OCI-LY3 (cell line): ENCODE results near the gene COP1.

Experiments
- H2AFZ ChIP-seq: fragments of 200-600, 300-600 bp; shearing (Covaris generic); 2 replicates; pipeline ENCODE4 v1.6.0; 2014; ENCODE audit warnings: antibody characterized with exemption, low read depth, low read length
- H3K27ac ChIP-seq: fragments of 200-600, 300-600 bp; sonication (generic); 2 replicates; pipeline ENCODE4 v1.5.1; 2014; ENCODE audit warnings: mild to moderate bottlenecking, low read length, moderate library complexity, mixed read lengths
- H3K27me3 ChIP-seq: fragments of 200-600, 300-600 bp; sonication (generic); 2 replicates; pipeline ENCODE4 v1.6.1; 2014; ENCODE audit warnings: low read depth, low read length, mixed read lengths
- H3K36me3 ChIP-seq: fragments of 200-600, 300-600 bp; sonication (generic); replicated peaks from 2 replicates; pipeline ENCODE3; 2014; ENCODE audit warnings: low read depth, low read length, mixed read lengths
- H3K4me1 ChIP-seq: fragments of 300-600, 200-600 bp; sonication (generic); 2 replicates; pipeline ENCODE4 v1.6.1; 2014; ENCODE audit warnings: low read length, mixed read lengths
- H3K4me2 ChIP-seq: fragments of 200-600, 300-600 bp; sonication (generic); 2 replicates; pipeline ENCODE4 v1.6.1; 2014; ENCODE audit warnings: low read length, mixed read lengths
- H3K4me3 ChIP-seq: fragments of 300-600, 200-600 bp; sonication (generic); 2 replicates; pipeline ENCODE4 v1.5.1; 2014; ENCODE audit warnings: antibody characterized with exemption, mild to moderate bottlenecking, low read length, moderate library complexity
- H3K79me2 ChIP-seq: fragments of 300-600, 200-600 bp; shearing (Covaris generic); 2 replicates; pipeline ENCODE4 v1.6.1; 2014; ENCODE audit warnings: mild to moderate bottlenecking, low read length, mixed read lengths
- H3K9ac ChIP-seq: fragments of 300-600, 200-600 bp; shearing (Covaris generic); 2 replicates; pipeline ENCODE4 v1.6.0; 2014; ENCODE audit warnings: mild to moderate bottlenecking, low read length, moderate library complexity
- H3K9me3 ChIP-seq: fragments of 200-600, 300-600 bp; shearing (Covaris generic); 2 replicates; pipeline ENCODE4 v1.6.1; 2014; ENCODE audit warnings: low read length, mixed read lengths; ENCODE audit not compliant: insufficient read depth
- H4K20me1 ChIP-seq: fragments of 200-600, 300-600 bp; sonication (generic); 2 replicates; pipeline ENCODE4 v1.6.1; 2016; ENCODE audit warnings: low read length, mixed read lengths; ENCODE audit not compliant: insufficient read depth
- EZH2phosphoT487 ChIP-seq: fragments of 200-600 bp; shearing (Covaris generic); IDR thresholded peaks from 2 replicates; pipeline ENCODE4 v1.6.1; 2018; ENCODE audit warnings: antibody characterized with exemption, mixed run types, low read depth
- TF ChIP-seq, protein P1 (sequence below): fragments of 200-600, 300-600 bp; sonication (generic); IDR thresholded peaks from 2 replicates; pipeline ENCODE4 v1.5.1; 2014; ENCODE audit warnings: antibody characterized with exemption, low read length, low read depth

The COP1 gene

DNA sequence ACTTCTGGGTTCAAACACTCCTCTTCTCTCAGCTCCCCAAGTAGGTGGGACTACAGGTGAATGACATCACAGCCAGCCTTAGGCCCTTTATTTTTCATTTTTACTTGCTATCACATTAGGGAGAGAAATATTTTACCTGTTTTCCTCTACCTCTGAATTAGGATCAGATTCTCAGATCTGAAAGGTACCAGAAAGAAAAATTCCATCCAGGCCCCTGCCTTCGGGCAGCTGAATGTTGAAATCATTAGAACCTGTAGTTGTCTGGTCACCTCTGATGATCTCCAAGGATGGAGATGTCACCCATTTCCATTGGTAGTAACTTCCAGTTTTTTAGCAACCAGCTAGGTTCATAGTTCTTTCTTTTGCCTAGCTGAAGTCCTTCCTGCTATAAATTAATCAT is 288.1 kb downstream of the COP1 start:
- Histone ChIP-seq H3K9ac (no peak overlapping the region), H4K20me1 (no peaks in the 10 kb centered on the region), H3K27ac (no peak overlapping the region), H3K4me1 (peaks cover 7% of the 10 kb centered on the region), H3K4me3 (no peak overlapping the region), H3K79me2 (no peaks in the 10 kb centered on the region), H3K4me2 (no peak overlapping the region), H2AFZ (no peak overlapping the region), H3K27me3 (no peaks in the 10 kb centered on the region), H3K9me3 (no peaks in the 10 kb centered on the region), H3K36me3 (no peaks in the 10 kb centered on the region)
- TF ChIP-seq EZH2phosphoT487, result no peak
- TF ChIP-seq, protein P1, sequence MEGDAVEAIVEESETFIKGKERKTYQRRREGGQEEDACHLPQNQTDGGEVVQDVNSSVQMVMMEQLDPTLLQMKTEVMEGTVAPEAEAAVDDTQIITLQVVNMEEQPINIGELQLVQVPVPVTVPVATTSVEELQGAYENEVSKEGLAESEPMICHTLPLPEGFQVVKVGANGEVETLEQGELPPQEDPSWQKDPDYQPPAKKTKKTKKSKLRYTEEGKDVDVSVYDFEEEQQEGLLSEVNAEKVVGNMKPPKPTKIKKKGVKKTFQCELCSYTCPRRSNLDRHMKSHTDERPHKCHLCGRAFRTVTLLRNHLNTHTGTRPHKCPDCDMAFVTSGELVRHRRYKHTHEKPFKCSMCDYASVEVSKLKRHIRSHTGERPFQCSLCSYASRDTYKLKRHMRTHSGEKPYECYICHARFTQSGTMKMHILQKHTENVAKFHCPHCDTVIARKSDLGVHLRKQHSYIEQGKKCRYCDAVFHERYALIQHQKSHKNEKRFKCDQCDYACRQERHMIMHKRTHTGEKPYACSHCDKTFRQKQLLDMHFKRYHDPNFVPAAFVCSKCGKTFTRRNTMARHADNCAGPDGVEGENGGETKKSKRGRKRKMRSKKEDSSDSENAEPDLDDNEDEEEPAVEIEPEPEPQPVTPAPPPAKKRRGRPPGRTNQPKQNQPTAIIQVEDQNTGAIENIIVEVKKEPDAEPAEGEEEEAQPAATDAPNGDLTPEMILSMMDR, result no peak

DNA sequence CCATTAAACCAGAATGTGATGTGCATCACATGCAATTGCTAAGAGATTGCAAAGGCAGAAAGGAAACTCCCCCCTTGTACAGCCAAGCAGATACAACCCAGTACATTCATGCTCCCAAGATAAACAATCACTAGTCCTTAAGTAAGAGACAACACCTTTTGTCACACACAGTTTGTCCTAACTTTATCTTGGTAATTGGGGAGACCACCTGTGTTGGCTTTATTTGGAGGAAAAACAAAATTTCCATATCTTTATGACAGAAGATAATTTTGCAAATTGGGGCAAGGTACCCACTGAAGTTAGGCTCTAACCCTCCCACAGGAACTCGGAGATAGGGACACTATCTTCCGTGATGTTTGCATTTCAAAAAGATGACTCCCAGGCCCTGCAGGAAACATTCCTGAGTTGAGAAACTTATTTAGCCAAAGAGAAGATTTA is 288.7 kb downstream of the COP1 start:
- no peaks in the 10 kb centered on the region for H3K36me3 ChIP-seq
- no peaks in the 10 kb centered on the region for H3K79me2 ChIP-seq
- H4K20me1 ChIP-seq, result no peaks in the 10 kb centered on the region
- H3K27me3 ChIP-seq, result no peaks in the 10 kb centered on the region
- H3K4me3 ChIP-seq, result no peak overlapping the region
- no peak overlapping the region for H3K9ac ChIP-seq
- no peaks in the 10 kb centered on the region for H3K9me3 ChIP-seq
- no peak overlapping the region for H3K27ac ChIP-seq
- H3K4me1 ChIP-seq, result peaks cover 7% of the 10 kb centered on the region
- H3K4me2 ChIP-seq, result no peak overlapping the region
- H2AFZ ChIP-seq, result no peak overlapping the region
- TF ChIP-seq EZH2phosphoT487, result no peak
- TF ChIP-seq, protein P1, result no peak

DNA sequence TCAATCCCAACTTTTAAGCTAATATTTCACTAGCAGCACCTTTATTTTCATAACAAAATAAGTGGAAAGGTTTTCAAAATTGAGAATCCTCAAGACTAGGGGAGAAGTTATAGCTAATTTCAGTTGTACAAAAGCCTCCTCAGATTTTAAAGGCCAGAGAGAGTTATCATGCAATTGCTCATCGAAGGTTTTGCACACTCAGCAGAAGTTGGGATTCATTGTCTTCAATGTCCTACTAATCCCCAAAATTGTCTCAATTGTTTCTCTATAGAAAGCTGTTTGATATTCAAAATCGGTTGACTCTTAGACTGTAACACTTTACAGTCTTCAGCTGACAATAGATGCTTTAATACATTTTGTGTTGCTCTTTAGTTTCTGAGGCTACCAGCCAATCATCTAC is 293.0 kb downstream of the COP1 start:
- Histone ChIP-seq H3K79me2 (no peaks in the 10 kb centered on the region), H3K27ac (no peak overlapping the region), H3K4me1 (peaks cover 3% of the 10 kb centered on the region), H3K27me3 (no peaks in the 10 kb centered on the region), H3K36me3 (peaks cover 13% of the 10 kb centered on the region), H3K9ac (no peak overlapping the region), H2AFZ (no peak overlapping the region), H3K4me3 (no peak overlapping the region), H3K9me3 (peaks cover 22% of the 10 kb centered on the region), H3K4me2 (no peak overlapping the region), H4K20me1 (no peaks in the 10 kb centered on the region)
- no peak for TF ChIP-seq EZH2phosphoT487
- TF ChIP-seq, protein P1, result no peak

DNA sequence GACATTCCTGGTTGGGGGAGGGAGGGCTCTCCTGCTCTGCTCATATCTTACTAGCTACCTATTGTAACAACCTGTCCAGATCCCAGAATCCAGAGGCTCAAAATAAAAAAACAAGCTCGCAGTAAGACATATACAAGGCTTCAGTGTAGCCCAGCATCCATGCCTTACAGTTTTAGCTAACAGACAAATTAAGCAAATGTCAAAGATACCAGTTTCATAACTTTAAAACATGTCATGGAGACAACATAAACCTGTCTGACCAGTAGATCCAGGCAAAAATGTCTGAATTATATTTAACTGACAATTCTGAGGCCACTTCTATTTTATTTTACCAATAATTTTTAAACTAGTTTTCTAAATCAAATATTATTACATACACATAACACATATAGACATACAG is 295.9 kb downstream of the COP1 start:
- Histone ChIP-seq H2AFZ (no peak overlapping the region), H3K27ac (no peak overlapping the region), H3K27me3 (no peaks in the 10 kb centered on the region), H3K4me3 (no peak overlapping the region), H3K9ac (no peak overlapping the region), H3K4me1 (peaks cover 5% of the 10 kb centered on the region), H3K79me2 (no peaks in the 10 kb centered on the region), H3K4me2 (no peak overlapping the region), H4K20me1 (no peaks in the 10 kb centered on the region), H3K9me3 (peaks cover 25% of the 10 kb centered on the region), H3K36me3 (peaks cover 18% of the 10 kb centered on the region)
- TF ChIP-seq EZH2phosphoT487, result no peak
- TF ChIP-seq, protein P1, result no peak
